NCI-H345 (cell line): ENCODE data around the gene ZDHHC11.
A peak's percentile ranks its signal among the peaks of the same experiment; 100 is the strongest.
"Not testable (repeated sequence)": the region's sequence is repeated elsewhere in the genome, so short reads cannot be mapped to it uniquely, and the experiment has no call there.

Experiments
- DNase-seq: peaks from one replicate; lab custom pipeline; 2025; lab: John Stamatoyannopoulos, UW

Gene ZDHHC11

DNA sequence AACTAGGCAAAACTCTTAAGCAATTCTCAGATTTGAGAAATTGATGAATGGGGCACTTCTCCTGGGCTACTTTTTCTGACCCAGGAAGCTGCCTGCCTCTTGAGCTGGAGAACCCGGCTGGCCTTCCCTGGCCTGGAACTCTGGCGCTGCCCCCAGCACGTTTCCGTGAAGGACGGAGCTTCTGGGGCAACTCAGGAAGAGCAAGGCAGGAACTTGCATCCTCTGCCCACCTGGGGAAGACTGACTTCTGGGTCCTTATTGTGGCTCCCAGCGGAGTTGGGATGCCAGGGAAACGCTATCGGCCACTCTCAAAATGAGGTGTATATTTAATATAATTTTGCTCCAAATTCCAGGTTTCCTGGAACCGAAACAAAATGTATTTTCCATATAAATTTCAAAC lies 39.4 kb downstream of the ZDHHC11 start:
- not testable (repeated sequence) for DNase-seq

DNA sequence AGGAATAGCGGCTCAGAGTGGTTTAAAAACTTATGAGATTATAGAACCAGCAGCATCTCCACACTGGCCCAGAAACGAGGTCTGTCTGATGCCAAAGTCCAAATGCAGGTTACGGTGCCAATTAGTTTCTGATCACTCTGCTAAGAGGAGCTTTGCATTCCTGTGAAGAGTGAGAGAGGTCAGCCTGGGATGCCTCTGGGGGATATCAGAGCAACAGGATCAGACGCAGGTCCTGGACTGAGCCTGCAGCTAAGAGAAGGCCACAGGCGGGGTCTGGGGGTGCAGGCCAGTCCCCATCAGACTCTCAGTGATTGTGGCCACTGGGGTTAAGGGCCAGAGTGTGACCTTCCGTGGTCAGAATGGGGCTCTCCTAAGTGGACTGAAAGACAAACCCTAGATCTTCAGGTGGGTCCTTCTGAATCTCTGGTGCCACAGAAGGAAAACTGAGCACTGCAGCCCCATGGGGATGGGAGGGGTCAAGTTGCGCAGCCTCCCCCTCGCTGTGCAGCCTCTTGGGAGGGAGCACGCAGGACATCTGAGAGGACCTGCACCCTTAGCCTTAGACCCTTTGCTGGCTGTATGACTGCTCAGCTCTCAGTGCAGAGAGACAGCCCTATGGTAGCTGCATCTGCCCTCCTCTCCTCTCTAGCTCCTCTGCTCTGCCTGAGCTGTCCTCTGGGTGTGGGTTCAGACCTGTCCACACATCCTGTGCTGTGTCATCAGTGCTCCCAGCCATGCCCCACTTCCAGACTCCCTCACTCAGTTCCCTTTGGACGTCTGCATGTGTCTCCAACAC lies 42.9 kb downstream of the ZDHHC11 start:
- not testable (repeated sequence) for DNase-seq

DNA sequence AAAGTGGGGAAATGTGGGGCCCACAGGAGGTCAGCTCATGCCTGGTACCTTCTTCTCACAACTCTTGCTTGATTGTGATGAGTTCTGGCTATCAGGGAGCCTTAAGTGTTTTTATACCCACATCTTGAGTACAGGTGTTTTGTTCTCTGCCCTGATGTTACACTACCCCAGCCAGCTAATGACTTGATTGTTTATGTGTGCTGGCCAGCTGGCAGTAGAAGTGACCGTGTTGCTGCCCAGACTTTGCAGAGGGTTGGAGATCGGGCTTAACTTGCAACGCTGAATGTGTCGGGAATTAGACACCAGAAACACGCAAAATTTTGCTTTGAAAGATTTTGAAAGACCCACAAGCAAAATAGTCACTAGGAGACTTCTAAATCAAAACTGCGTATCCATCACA lies 49.3 kb downstream of the ZDHHC11 start:
- DNase-seq = no peak

DNA sequence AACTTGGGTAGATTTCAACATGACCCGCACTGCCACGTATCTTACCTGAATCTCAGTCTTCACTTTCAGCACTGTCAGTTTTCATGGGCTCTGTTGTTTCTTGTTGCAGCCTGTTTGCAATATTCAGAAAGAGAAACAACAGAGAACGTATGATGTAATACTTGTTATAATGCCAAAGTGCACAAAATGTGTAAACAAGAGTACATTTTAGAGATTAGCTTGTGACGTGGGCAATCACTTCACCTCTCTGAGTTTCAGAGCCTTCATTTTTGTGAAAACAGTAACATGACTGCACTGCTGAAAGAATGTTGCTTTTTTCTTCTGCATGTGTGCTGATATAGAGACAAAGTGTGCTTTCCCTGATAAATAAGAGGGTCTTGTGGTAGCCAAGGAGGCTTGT lies 49.7 kb downstream of the ZDHHC11 start:
- not testable (repeated sequence) for DNase-seq

DNA sequence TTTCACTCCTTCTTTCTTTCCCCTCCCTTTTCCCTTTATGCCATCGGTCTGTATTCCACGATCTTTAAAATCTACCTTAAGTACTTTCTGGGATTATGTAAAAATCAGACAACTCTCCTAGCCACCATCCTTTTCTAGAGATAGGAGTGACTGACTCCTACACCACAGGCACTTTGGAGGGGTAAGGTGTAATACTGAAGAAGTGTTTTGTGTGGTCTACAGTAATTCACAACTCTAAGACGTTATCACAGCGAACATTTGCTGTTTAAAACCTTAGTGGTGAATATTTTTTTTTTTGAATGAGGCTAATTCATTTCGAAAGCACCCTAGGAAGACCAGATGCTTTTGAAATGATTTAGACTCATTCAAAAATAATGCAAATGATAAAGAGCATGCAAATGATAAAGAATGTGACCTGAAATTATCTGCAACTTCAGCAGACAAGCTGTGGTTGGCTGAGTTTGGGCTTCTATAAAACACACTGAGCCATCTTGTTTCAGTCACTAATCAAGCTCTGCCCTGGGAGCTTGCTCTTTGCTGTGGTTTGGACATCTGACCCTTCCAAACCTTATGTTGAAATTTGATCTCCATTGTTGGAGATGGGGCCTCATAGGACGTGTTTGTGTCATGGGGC lies 52.2 kb downstream of the ZDHHC11 start:
- not testable (repeated sequence) for DNase-seq

DNA sequence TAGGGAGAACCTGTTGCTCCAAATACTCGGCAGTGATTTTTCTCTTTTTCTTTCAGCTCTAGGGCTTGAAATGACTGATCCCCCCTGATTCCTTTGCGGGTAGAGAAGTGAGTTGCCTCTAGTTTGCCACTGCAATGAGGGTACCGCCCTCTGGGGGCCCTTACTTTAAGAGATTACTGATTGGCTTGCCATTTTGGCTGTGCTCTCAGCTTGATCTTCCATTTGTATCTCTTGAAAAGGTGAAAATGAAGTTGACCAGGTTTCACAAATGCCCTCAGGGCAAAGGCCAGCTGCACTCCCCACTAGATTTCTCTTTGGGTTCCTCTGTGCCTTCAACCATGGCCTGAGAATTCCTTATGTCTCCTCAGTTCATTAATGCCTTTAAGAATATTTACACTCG lies 52.8 kb downstream of the ZDHHC11 start:
- DNase-seq = not testable (repeated sequence)

DNA sequence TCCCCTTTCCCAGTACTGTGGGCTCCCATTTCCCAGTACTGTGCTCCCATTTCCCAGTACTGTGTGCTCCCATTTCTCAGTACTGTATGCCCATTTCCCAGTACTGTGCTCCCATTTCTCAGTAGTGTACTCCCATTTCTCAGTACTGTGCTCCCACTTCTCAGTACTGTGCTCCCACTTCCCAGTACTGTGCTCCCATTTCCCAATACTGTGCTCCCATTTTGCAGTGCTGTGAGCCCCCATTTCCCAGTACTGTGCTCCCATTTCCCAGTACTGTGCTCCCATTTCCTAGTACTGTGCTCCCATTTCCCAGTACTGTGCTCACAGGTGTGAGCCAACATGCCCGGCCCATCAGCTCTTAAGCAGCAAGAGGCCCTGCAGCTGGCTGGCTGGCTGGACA lies 54.9 kb downstream of the ZDHHC11 start:
- not testable (repeated sequence) for DNase-seq

DNA sequence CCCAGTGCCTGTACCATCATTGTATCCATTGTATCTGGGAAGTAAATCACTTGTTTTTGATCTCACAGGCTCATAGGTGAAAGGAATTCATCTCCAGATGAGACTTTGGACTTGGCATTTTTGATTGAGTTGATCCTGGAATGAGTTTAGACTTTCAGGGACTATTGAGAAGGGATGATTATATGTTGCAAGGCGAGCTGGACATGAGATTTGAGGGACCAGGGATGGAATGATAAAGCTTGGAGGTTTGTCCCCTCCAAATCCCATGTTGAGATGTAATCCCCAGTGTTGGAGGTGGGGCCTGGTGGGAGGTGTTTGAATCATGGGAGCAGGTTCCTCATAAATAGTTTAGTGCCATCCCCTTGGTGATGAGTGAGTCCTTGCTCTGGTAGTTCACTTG lies 55.8 kb downstream of the ZDHHC11 start:
- DNase-seq = not testable (repeated sequence)

DNA sequence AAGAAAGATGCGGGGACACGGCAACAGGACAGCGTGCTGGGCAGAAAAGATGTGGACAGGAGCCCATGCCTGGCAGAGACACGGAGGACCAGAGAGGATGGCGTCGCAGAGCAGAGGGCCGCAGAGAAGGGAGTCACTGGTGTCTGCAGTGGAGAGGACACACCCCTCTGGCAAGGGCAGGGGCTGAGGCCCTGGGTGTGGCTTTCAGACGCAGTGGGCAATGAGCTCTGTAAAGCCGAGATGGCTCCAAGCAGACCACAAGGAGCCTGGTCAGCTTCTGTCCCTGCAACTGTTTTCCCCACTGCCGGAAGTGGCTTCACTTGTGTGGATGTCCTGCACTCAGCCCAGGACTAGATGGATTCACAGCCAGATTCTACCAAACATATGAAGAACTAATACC lies 62.1 kb downstream of the ZDHHC11 start:
- DNase-seq = not testable (repeated sequence)

DNA sequence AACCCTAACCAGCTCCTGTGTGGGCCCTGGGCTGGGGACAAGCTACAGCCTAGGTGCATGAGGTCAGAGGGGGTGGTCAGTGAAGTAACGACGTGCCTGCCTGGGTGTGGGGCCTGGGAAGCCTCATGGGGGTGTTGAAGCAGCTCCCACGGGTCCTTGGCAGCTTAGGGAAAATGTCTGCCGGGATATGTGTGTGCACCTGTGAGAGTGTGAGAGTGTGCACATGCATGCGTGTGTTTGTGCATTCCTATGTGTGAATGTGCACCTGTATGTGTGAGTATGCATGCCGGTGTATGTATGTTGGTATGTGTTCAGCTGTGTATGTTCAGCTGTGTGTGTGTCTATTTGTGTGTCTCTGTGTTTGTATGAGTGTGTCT lies 62.9 kb downstream of the ZDHHC11 start:
- DNase-seq = not testable (repeated sequence)

DNA sequence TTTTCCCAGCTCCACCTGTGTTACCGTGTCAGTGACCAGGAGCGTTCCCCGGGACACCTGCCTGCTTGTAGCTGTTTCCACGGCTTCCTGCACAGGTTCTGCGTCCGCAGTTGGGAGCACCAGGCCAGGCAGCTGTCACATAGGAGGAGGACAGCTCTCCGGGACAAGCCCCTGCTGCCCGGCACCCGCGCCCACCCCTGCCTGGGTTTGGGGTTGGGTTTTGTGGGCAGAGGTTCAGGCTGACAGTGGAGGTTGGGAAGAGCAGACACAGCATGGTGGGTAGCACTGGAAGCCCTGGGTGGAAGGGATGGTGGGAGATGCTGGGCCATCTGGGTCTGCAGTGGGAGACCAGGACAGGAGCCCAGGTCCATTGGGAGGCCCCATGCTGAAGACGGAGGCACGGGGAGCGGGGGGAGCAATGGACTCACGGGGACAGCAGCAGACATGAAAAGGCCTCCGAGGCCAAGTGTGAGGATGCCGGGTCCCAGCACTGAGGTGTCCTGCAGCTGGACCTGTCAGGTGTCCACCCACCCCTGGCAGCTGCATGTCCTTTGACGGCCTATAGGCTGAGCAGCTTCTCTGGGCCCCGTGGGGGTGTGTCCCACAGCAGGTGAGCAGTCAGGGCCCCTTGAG lies 63.4 kb downstream of the ZDHHC11 start:
- not testable (repeated sequence) for DNase-seq

DNA sequence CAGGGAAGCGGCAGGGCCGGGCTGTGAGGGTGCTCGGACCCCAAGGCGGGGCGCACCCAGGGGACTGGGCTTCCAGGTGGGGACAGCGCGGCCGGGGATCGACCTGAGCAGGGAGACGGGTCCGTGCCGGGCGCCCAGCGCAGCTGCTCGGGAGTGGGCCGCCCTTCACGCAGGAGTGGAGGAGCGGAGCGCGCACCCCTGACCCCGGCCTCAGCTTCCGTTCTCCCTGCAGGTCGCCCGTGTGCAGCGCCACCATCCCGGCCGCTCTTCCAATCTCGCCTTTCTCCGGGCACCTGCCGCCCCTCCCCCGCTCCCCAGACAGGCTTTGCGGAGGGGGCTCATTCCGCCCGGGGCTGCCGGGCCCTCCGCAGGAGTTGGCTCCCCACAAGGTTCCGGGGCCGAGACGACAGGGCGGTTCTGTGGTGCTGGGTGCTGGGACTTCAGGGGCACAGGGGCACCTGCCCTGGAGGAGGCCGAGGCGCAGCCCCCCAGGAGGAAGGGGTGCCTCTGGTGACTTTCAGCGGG lies 65.5 kb downstream of the ZDHHC11 start:
- DNase-seq = not testable (repeated sequence)

DNA sequence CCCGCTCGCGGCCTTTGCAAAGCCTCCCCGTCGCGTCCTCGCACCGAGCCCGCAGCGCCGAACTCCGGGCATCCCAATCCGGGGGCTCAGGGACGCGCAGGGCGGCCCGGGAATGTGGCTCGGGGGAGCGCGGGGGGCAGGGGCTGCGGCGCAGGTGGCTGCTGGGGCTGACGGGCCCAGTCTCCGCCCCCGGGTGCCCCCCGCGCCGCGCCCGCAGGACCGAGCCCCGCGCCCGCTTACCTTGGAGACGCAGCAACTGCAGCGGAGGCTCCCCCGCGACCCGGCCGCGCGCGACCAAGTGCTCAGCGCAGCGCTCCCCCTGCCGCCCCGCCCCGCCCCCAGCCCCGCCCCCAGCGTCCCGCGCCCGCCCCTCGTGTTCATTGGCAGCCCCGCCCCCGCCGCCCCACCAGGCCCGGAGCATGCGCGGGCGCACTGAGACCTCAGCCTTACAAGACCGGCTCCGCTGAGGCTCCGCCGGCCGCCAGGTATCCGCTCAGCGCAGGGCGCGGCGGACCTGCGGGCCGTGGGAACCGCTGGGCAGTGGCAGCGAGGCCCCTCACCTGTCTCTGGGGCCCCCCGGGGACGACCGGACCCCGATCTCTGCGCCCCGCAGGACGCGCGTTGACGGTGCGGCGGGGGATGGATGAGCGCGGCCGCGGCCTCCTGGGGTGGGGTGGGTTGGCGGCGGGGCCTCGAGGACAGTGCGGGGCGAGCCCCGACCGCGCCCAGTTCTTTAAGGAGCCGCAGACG lies 66.2 kb downstream of the ZDHHC11 start, which contains the start of gene ZDHHC11B:
Gene ZDHHC11B, minus strand, starts transcription at position 302 of the 750 bp plus-strand sequence. CDS start 17,810 bp downstream, outside the sequence.
- peak; percentile 88 for DNase-seq

DNA sequence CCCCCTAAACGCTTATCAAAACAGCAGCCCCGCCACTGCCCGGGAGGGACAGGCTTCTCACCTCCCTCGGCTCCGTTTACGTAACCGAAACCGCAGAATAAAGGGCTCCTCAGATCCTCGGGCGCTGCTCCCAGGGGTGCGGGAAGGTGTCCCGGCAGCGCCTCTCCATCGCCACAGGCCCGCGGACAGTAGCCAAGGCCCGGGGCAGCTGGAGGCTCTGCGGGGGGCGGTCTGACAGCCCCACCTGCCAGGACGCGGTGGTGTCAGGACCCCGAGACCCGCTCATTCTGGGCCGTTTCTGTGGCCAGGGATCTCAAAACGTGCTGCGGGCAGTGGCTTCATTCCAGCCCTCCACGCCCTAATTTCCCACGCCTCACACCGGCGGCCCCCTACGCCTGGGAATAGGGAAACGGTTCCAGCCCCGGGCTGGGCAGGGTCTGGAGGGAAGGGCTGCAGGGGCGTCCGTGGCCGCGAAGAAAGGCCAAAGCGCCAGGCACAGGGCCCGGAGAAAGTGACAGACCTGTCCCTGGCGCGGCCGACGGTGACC lies 66.8 kb downstream of the ZDHHC11 start:
- DNase-seq = peak; percentile 25

DNA sequence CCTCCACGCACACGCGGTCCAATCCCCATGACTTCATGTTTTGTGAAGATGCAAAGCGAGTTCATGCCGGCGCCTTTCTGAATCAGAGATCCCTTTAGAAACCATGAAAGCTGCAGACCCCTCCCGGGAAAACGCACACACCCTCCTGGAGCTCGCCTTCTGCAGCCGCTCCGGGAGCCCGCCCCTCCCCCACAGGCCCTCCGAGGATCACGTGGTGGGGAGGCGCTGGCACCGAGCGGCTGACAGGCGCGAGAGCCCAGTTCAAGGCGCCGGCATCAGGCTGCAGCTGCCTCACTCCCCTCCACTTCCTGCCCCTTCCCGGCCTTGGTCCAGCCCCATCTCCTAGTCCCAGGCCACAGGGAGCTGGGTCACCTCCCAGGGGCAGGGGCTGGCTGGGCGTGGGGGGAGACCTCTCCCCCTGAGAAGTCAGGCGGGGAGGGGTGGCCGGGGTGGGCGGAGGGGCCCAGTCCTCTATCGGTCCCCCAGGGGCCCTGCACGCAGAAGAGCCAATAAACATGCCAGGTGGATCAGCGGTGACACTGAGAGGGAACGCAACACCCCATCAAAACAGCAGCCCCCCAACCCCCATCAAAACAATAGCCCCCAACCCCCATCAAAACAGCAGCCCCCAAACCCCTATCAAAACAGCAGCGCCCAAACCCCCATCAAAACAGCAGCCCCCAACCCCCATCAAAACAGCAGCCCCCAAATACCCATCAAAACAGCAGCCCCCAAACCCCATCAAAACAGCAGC lies 67.6 kb downstream of the ZDHHC11 start:
- not testable (repeated sequence) for DNase-seq

DNA sequence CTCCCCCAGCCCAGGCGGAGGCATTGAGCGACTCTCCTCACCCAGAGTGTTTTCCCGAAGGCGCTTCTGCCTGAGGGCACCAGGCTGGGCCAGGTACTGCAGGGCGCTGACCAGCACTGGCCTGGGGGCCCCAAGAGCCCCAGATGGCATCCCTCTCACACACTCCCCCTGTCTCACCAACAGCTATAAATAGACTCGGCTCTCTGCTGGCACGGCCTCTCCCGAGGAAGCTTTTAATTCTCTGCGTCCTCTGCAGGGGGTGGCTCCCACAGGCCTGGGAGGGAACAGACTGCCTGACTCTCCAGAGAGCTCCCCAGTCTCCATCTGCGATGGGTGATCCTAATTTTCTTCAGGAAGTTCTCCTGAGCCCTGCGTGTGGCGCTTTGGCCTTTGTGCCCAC lies 68.4 kb downstream of the ZDHHC11 start:
- DNase-seq = not testable (repeated sequence)

DNA sequence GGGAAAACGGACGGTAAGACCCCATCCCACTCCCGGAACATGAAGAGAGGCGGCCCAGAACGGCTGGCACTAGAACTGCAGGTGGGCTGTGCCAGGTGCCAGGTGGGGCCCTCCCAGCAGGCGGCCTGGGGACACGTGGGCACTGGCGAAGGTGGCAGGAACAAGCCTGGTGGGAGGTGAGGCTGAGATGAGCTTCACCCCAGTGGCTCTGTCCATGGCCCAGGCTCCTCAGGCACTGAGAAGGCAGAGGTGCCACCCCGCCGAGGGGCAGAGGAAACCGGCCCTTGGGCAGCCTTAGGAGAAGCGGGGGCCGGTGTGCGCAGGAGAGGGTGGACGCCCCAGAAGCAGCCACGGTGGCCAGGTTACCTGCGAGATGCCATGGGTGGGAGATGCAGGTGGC lies 70.2 kb downstream of the ZDHHC11 start:
- not testable (repeated sequence) for DNase-seq

DNA sequence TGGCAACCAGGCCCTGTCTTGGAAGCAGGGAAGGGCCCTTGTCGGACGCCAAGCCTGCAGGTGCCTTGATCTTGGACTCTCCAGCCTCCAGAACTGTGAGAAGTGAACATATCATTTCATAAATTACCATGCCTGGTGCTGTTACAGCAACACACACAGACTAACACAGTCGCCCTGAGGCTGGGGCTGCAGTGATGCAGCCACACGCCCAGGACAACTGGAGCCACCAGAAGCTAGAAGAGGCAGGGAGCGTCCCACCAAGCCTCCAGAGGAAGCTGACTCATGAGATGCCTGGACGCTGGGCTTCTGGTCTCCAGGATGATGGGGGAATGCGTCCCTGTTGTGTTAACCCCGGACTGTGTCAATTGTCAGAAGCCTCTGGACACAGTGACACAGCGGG lies 71.8 kb downstream of the ZDHHC11 start:
- not testable (repeated sequence) for DNase-seq

DNA sequence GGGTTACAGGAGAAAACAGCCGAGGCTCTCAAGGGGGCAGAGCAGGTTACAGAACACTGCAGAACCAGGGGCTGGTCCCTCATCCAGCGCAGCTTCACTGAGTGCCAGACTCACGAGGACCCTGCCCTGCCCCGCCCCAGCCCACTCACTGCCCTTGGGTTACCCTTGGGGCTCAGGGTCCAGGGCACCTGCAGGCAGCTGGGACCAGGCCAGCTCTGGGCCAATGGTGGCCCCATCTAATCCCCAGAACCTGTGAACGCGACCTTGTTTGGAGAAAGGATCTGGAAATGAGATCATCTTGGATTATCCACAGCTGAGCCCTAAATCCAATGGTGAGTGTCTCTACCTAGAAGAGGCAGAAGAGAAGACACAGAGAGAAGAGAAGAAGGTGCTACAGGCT lies 72.4 kb downstream of the ZDHHC11 start:
- DNase-seq = not testable (repeated sequence)

DNA sequence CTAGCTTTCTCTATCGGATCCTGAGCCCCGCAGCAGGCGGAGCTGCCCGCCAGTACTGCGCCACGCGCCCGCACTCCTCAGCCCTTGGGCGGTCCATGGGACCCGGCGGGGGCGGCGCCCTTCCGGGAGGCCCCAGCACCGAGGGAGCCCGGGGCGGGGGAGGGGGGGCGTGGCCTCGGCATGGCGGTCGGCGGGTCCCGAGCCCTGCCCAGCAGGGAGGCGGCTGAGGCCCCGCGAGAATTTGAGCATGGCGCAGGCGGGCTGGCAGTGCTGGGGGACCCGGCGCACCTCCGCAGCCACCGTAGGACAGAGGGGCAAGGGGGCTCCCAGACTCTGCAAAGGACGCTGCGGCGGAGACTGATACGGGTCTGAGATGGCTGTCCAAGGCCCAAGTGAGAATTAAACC lies 73.0 kb downstream of the ZDHHC11 start:
- no peak for DNase-seq
